Mammary epithelial cell (primary cell): ENCODE data around the gene RTTN.

Source experiments
- CTCF ChIP-seq, 2 donors: IDR thresholded peaks in 1 of 2; conservative IDR thresholded peaks in 1 of 2; 2 replicates each; pipeline ENCODE4 v1.5.1; 2011 to 2012; ENCODE audit warnings: inconsistent platforms in 2 of 2, low read length in 2 of 2, mild to moderate bottlenecking in 2 of 2, control low read depth in 1 of 2, low read depth in 1 of 2; ENCODE audit not compliant: insufficient read depth in 1 of 2; ENCODE audit errors: extremely low read depth in 1 of 2
- EZH2 ChIP-seq: IDR thresholded peaks from 2 replicates; pipeline ENCODE4 v1.6.1; 2012; ENCODE audit warnings: low read length, inconsistent platforms, borderline replicate concordance

- TF ChIP-seq CTCF (conservative IDR thresholded peaks at IDR 0.05 in 1 of 2, IDR thresholded peaks at IDR 0.05 in 1 of 2; ENCODE audit: extremely low read depth in 1 of 2, insufficient read depth in 1 of 2, low read depth in 1 of 2, low read length in 2 of 2) (no peak), EZH2 (no peak)
Observed at GRCh38 chr18:70046796-70047195, 158.7 kb downstream of the RTTN start.
